Fibroblast of the aortic adventitia (primary cell): ENCODE data around the gene NCKAP5L. TPM values are rescaled to one million over a fixed set of nuclear protein-coding genes. Genes with fewer than 3 reads are reported as not detected.

Experiments used
- DNase-seq: peaks from one replicate; pipeline ENCODE4 v3.0.0-alpha.2; 2010; ENCODE audit warnings: low read depth
- H3K4me3 ChIP-seq: 2 replicates; pipeline ENCODE4 v1.5.1; 2011; ENCODE audit warnings: low read depth, mild to moderate bottlenecking, control low read depth, low read length, moderate library complexity
- total RNA-seq: library from RNA; depleted of rRNA; stranded (reverse); fragments of >200 nt; gene quantifications from 2 replicates; pipeline ENCODE4 v1.2.3, GENCODE V29; 2012; ENCODE audit warnings: low replicate concordance
- TF ChIP-seq, protein P1 (sequence below): IDR thresholded peaks from 2 replicates; pipeline ENCODE4 v1.5.1; 2011; ENCODE audit warnings: mild to moderate bottlenecking, low read length, control low read depth, inconsistent platforms; ENCODE audit not compliant: insufficient read depth

NCKAP5L gene
- total RNA-seq, 1 donor = 27.9 TPM

DNA sequence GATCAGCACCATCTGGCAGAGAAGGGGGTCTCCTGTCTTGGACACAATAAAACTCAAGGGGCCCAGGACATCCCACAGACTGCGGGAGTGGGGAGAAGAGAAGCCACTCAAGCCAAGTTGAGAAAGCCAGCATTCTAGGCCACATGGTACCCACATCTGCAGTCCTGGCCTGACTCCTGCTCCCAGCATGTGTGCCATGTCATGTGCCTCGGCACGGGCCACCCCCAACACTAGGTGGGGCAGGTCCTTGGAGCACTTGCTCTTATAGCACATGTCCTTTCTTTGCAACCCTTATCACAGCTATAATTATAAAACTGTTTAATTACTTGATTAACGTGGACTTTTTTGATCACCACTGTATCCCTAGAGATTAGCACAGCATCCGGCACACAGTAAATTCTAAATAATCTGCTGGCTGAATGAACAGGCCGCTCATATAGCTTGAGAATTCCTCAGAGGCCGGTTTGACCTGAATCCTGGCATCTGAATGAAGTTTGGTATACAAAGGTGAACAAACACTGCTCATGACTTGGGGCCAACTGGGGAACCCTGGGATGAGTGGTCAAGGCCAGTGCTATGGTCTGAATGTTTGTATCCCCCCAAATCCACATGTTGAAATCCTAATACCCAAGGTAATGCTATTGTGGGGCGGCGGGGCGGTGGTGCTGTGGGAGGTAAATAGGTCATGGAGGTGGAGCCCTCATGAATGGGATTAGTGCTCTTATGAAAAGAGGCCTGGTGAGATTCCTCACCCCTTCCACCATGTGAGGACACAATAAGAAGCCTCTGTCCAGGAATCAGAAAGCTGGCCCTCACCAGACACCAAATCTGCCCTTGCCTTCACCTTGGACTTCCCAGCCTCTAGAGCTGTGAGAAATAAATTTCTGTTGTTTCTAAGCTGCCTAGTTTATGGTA, 6.6 kb downstream of the NCKAP5L start:
- TF ChIP-seq, protein P1, sequence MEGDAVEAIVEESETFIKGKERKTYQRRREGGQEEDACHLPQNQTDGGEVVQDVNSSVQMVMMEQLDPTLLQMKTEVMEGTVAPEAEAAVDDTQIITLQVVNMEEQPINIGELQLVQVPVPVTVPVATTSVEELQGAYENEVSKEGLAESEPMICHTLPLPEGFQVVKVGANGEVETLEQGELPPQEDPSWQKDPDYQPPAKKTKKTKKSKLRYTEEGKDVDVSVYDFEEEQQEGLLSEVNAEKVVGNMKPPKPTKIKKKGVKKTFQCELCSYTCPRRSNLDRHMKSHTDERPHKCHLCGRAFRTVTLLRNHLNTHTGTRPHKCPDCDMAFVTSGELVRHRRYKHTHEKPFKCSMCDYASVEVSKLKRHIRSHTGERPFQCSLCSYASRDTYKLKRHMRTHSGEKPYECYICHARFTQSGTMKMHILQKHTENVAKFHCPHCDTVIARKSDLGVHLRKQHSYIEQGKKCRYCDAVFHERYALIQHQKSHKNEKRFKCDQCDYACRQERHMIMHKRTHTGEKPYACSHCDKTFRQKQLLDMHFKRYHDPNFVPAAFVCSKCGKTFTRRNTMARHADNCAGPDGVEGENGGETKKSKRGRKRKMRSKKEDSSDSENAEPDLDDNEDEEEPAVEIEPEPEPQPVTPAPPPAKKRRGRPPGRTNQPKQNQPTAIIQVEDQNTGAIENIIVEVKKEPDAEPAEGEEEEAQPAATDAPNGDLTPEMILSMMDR = no peak
- no peak for DNase-seq
- no peak overlapping the region for H3K4me3 ChIP-seq

DNA sequence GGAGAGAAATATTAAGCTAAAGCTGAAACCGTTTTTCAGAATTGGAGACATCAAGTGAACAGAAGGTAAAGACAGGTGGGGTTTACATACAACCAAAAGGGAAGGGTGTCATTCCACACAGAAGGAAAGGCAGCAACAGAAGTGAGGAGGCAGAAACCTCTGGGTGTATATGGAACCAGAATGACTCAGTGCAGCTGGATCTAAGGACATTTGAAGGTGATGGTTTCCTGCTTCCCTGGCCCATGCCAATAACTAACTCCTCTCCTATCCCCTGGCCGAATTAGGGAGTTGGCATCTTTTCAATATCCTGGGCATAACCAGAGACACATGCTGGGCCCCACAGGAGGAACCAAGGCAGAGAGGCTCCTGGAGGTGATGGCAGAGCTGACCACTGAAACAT, 8.4 kb downstream of the NCKAP5L start:
- no peak for DNase-seq
- H3K4me3 ChIP-seq = no peak overlapping the region
- TF ChIP-seq, protein P1 = no peak

DNA sequence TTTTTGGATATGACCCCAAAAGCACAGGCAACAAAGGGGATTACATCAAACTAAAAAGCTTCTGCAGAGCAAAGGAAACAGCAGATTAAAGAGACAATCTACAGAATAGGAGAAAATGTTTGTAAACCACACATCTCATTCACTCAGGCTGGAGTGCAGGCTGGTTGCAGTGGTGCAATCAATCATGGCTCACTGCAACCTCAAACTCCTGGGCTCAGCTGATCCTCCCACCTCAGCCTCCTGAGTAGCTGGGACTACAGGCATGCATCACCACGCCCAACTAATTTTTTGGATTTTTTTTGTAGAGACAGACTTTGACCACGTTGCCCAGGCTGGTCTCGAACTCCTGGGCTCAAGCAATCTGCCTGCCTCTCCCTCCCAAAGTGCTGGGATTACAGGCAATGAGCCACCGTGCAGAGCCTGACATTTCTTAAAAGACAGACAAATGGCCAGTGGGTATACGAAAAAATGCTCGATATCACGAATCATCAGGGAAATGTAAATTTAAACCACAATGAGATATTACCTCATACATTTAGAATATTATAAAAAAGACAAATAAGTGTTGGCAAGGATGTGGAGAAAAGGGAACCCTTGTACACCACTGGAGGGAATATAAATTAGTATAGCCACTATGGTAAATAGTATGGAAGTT, 9.8 kb downstream of the NCKAP5L start:
- no peak overlapping the region for H3K4me3 ChIP-seq
- TF ChIP-seq, protein P1 = no peak
- no peak for DNase-seq

DNA sequence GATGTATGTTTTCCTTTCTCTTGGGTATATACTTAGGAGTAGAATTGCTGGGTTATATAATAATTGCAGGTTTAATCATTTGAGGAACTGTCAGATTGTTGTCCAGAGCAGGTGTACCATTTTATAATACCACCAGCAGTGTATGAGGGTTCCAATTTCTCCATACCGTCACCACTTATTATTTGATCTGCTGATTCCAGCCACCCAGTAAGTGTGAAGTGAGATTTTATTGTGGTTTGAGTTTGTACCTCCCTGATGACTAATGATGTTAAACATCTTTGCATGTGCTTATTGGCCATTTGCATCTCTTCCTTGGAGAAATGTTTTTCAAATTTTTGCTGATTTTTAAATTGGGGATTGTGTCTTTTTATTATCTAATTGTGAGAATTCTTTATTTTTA, 15.1 kb downstream of the NCKAP5L start:
- DNase-seq = no peak
- TF ChIP-seq, protein P1 = no peak
- H3K4me3 ChIP-seq = no peak overlapping the region

DNA sequence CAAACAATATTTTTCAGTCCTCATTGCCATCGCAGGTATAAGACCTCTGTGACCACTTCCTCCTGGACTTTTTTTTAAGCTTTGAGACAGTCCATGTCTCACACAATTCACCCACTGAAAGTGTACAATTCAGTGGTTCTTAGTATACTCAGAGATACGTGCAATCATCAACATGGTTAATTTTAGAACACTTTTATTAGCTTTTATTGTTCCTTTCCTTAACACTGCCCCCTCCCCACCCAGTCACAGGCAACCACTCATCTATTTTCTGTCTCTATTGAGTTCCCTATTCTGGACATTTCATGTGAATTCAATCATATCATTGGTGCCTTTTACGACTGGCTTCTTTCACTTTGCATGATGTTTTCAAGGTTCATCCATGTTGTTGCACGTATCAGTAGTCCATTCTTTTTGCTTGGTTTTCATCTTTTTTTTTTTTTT, 16.2 kb downstream of the NCKAP5L start:
- no peak overlapping the region for H3K4me3 ChIP-seq
- DNase-seq = no peak
- TF ChIP-seq, protein P1 = no peak

DNA sequence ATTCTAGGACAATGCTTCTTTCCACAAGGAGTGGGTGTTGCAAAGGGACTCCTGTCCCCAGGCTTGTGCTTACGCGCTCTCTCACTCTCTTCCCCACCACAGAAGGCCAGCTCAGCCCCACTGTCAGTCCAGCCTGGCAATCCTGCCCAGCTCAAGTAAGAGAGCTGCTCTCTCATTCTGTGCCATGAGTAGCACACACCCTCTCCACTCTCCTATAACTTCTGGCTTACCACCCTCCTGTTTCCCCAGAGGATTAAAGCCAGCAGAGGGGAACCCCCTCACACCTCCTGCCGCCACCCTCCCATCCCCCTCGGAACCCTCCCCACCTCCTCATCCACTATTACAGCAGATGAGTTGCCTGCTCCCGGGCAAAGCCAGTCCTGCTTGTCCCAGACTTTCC, 17.1 kb downstream of the NCKAP5L start:
- DNase-seq = no peak
- H3K4me3 ChIP-seq = no peak overlapping the region
- TF ChIP-seq, protein P1 = no peak
